ENCODE measurements around the gene ATP11A.

- TF ChIP-seq REST (IDR thresholded peaks at IDR 0.05; ENCODE audit: low read depth), result no peak
- TF ChIP-seq TCF7L2 (IDR thresholded peaks at IDR 0.05; ENCODE audit: borderline replicate concordance, extremely low read depth, insufficient read depth, insufficient read length), result no peak
Observed at GRCh38 chr13:112753833-112754232, 64.0 kb downstream of the ATP11A start.

All from HCT116 (cell line).